Common myeloid progenitor, CD34-positive (primary cell): ENCODE data around the gene JAG2.

Experiments
- CTCF ChIA-PET: fragments of 350-600 bp; sonication (Branson Sonifier 250); formaldehyde crosslinking; loops from one replicate; lab custom pipeline; 2021; ENCODE audit warnings: antibody characterized with exemption; lab: Charles Lee
- POLR2A ChIA-PET: fragments of 350-600 bp; sonication (Branson Sonifier 250); formaldehyde crosslinking; loops from one replicate; lab custom pipeline; 2021; ENCODE audit warnings: antibody characterized with exemption; lab: Charles Lee
- DNase-seq, 3 donors: peaks; one replicate each; pipeline versions ENCODE4 v3.0.0 to v3.0.0-alpha.2; 2013
- H3K27ac ChIP-seq, 2 experiments: 1 replicate in 1 of 2; 2 replicates in 1 of 2; pipeline ENCODE4 v1.7.0; 2013; ENCODE audit warnings: inconsistent platforms in 2 of 2, low read length in 2 of 2, mild to moderate bottlenecking in 2 of 2, low read depth in 1 of 2, moderate library complexity in 1 of 2; ENCODE audit not compliant: severe bottlenecking in 2 of 2, insufficient read depth in 1 of 2, poor library complexity in 1 of 2
- H3K27me3 ChIP-seq, 5 experiments: replicated peaks in 2 of 5; 1 replicate in 3 of 5; 2 replicates in 2 of 5; pipeline versions ENCODE4 v1.6.1 to v1.7.0; 2013; ENCODE audit warnings: low read length in 4 of 5, mild to moderate bottlenecking in 2 of 5, moderate library complexity in 2 of 5, inconsistent platforms in 1 of 5; ENCODE audit not compliant: insufficient read depth in 5 of 5, control insufficient read depth in 4 of 5
- H3K36me3 ChIP-seq, 4 experiments: 1 replicate in 2 of 4; 2 replicates in 2 of 4; pipeline versions ENCODE4 v1.6.1 to v1.7.0; 2013; ENCODE audit warnings: low read length in 3 of 4, control low read depth in 1 of 4, mild to moderate bottlenecking in 1 of 4; ENCODE audit not compliant: control insufficient read depth in 4 of 4, insufficient read depth in 4 of 4
- H3K4me1 ChIP-seq, 4 experiments: 1 replicate in 3 of 4; 2 replicates in 1 of 4; pipeline versions ENCODE4 v1.6.1 to v1.7.1; 2013; ENCODE audit warnings: low read length in 3 of 4, mild to moderate bottlenecking in 3 of 4, control low read depth in 1 of 4, inconsistent platforms in 1 of 4, moderate library complexity in 1 of 4; ENCODE audit not compliant: control insufficient read depth in 4 of 4, insufficient read depth in 4 of 4; ENCODE audit errors: control extremely low read depth in 1 of 4
- H3K4me3 ChIP-seq, 7 experiments: 1 replicate in 4 of 7; 2 replicates in 3 of 7; pipeline versions ENCODE4 v1.5.1 to v1.7.0; 2013; ENCODE audit warnings: mild to moderate bottlenecking in 7 of 7, low read length in 6 of 7, moderate library complexity in 6 of 7, inconsistent platforms in 2 of 7, low read depth in 2 of 7, control low read depth in 1 of 7; ENCODE audit not compliant: insufficient read depth in 4 of 7, control insufficient read depth in 1 of 7; ENCODE audit errors: extremely low read depth in 1 of 7
- H3K9me3 ChIP-seq, 5 experiments: 1 replicate in 4 of 5; 2 replicates in 1 of 5; pipeline versions ENCODE4 v1.6.1 to v1.7.1; 2013; ENCODE audit warnings: low read length in 4 of 5, mild to moderate bottlenecking in 2 of 5, inconsistent platforms in 1 of 5, low read depth in 1 of 5, moderate library complexity in 1 of 5; ENCODE audit not compliant: control insufficient read depth in 4 of 5, insufficient read depth in 2 of 5; ENCODE audit errors: control extremely low read depth in 1 of 5
- WGBS: methylation state at CpG from one replicate; pipeline ENCODE4 v1.1.5; 2013; ENCODE audit not compliant: insufficient coverage; 5-methylcytosine and 5-hydroxymethylcytosine counted together

JAG2 gene

DNA sequence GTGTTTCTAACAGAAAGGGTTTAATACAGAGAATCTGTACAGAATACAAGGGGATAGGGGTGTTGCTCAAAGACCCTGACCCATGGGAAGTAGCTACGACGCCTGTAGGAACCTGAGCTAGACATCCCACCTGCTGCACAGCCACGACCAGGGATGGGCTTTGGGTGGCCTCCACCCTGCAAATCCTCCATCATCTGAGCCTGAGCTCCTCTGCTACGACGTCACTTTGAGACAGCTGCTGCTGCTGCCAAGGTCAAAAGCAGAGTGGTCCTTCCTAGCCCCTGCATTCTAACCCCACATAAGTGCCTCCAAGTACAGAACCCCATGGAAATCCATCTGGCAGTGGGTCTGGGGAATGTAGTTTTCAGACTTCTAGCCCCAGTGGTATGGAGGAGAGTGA lies 43.8 kb downstream of the JAG2 start:
- Histone ChIP-seq H3K27ac (no peak overlapping the region), H3K27me3 (peaks cover 0 to 12% (median 7%) of the 10 kb centered on the region in 5 experiments), H3K9me3 (peaks cover 0 to 31% (median 16%) of the 10 kb centered on the region in 5 experiments), H3K36me3 (no peaks in the 10 kb centered on the region), H3K4me1 (no peaks in the 10 kb centered on the region), H3K4me3 (no peak overlapping the region)
- ChIA-PET CTCF (interaction anchor here (1.4 kb wide), 1 partner anchor 34 kb away, joined by 5 read pairs; no protein-coding TSS in a partner anchor), POLR2A (no interaction called here)
- WGBS, result 81% methylated on average over 3 of the region's 5 CpGs
- no peak for DNase-seq

- POLR2A ChIA-PET, result no interaction called here
- CTCF ChIA-PET, result interaction anchor here (1.2 to 1.4 kb wide), 2 partner anchors 29 to 33 kb away, joined by 3 to 5 read pairs; no protein-coding TSS in a partner anchor
- no peak overlapping the region for H3K27ac ChIP-seq
- H3K27me3 ChIP-seq, result peaks cover 0 to 12% (median 7%) of the 10 kb centered on the region in 5 experiments
- peak in 1 of 3 donors; percentile 7 for DNase-seq
- H3K4me3 ChIP-seq, result no peak overlapping the region
- H3K4me1 ChIP-seq, result peaks cover 0 to 2% (median under 1%) of the 10 kb centered on the region in 4 experiments
- 64% methylated on average over 16 of the region's 17 CpGs for WGBS
- H3K9me3 ChIP-seq, result peaks cover 0 to 26% (median 16%) of the 10 kb centered on the region in 5 experiments
- no peaks in the 10 kb centered on the region for H3K36me3 ChIP-seq
These were observed 44.4 kb downstream of the JAG2 start for GRCh38 chr14:105123981-105124765.

DNA sequence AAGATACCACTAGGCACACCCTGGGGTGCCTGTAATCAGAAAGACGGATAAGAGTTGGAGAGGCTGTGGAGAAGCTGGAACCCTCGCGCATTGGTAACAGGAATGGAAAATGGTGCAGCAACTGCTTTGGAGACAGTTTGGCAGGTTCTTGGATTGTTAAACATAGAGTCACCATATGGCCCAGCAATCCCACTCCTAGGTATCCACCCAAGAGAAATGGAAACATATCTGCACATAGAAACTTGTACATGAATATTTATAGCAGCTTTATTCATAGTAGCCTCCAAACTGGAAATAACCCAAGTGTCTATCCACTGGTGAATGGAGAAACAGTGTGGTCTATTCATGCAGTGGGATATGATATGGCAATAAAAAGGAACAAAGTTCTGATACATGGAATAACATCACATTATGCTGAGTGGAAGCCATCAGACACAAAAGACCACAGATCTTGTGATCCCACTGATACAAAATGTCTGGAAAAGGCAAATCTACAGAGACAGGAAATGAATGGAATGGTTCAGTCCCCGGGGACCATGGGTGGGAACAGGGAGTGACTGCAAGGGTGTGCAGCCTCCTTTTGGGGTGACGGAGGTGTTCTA lies 45.4 kb downstream of the JAG2 start:
- Histone ChIP-seq H3K27ac (no peak overlapping the region), H3K36me3 (no peaks in the 10 kb centered on the region), H3K27me3 (peaks cover 0 to 12% (median 7%) of the 10 kb centered on the region in 5 experiments), H3K9me3 (peaks cover 0 to 26% (median 16%) of the 10 kb centered on the region in 5 experiments), H3K4me3 (no peak overlapping the region), H3K4me1 (peaks cover 0 to 5% (median 2%) of the 10 kb centered on the region in 4 experiments)
- POLR2A ChIA-PET, result no interaction called here
- DNase-seq, result no peak
- 99% methylated on average over 4 of the region's 5 CpGs for WGBS
- CTCF ChIA-PET, result interaction anchor here (0.8 to 1.2 kb wide), 2 partner anchors 28 to 41 kb away, joined by 3 read pairs; no protein-coding TSS in a partner anchor

DNA sequence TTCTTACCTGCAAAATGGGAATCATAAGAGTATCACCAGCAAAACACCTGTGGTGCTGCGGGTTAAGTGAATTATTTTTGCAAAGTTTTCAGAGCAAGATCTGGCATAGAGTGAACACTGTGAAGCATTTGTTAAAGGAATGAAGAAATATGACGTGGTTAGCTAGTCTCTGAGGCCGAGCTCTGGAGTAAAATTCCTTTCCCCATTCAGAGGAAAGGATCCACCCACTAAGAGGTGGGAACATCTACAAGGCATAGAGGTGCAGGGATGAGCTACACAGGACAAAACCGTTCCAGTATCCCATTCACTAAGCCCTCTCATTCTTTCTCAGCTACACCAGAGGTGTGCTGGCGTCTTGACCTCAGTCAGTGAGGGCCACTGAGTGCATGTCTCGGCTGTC lies 48.5 kb downstream of the JAG2 start:
- no peak for DNase-seq
- CTCF ChIA-PET, result interaction anchor here (1.0 to 2.3 kb wide), 6 partner anchors 9 to 30 kb away, joined by 3 to 9 read pairs (median 4); no protein-coding TSS in a partner anchor
- 95% methylated on average over 2 of the region's 6 CpGs for WGBS

GRCh38 chr14:105119408-105120025 lies 49.1 kb downstream of the JAG2 start:
- Histone ChIP-seq H3K4me1 (peaks cover 0 to 5% (median 2%) of the 10 kb centered on the region in 4 experiments), H3K27me3 (peaks cover 0 to 4% (median 4%) of the 10 kb centered on the region in 5 experiments), H3K9me3 (peaks cover 0 to 26% (median 16%) of the 10 kb centered on the region in 5 experiments), H3K36me3 (no peaks in the 10 kb centered on the region), H3K27ac (no peak overlapping the region), H3K4me3 (no peak overlapping the region)
- CTCF ChIA-PET, result interaction anchor here (0.6 to 2.3 kb wide), 7 partner anchors 9 to 90 kb away, joined by 3 to 9 read pairs (median 4); no protein-coding TSS in a partner anchor
- DNase-seq, result no peak
- WGBS, result 78% methylated on average over 11 of the region's 12 CpGs
- POLR2A ChIA-PET, result interaction anchor here (1.1 kb wide), 1 partner anchor 9 kb away, joined by 3 read pairs; no protein-coding TSS in a partner anchor

More for the DNA sequence above, 48.5 kb downstream of the JAG2 start:
- peaks cover 0 to 26% (median 16%) of the 10 kb centered on the region in 5 experiments for H3K9me3 ChIP-seq
- H3K27me3 ChIP-seq, result peaks cover 0 to 9% (median 4%) of the 10 kb centered on the region in 5 experiments
- POLR2A ChIA-PET, result interaction anchor here (0.5 kb wide), 1 partner anchor 349 kb away, joined by 3 read pairs; no protein-coding TSS in a partner anchor
- no peak overlapping the region for H3K4me3 ChIP-seq
- no peaks in the 10 kb centered on the region for H3K36me3 ChIP-seq
- H3K4me1 ChIP-seq, result peaks cover 0 to 5% (median 2%) of the 10 kb centered on the region in 4 experiments
- no peak overlapping the region for H3K27ac ChIP-seq

DNA sequence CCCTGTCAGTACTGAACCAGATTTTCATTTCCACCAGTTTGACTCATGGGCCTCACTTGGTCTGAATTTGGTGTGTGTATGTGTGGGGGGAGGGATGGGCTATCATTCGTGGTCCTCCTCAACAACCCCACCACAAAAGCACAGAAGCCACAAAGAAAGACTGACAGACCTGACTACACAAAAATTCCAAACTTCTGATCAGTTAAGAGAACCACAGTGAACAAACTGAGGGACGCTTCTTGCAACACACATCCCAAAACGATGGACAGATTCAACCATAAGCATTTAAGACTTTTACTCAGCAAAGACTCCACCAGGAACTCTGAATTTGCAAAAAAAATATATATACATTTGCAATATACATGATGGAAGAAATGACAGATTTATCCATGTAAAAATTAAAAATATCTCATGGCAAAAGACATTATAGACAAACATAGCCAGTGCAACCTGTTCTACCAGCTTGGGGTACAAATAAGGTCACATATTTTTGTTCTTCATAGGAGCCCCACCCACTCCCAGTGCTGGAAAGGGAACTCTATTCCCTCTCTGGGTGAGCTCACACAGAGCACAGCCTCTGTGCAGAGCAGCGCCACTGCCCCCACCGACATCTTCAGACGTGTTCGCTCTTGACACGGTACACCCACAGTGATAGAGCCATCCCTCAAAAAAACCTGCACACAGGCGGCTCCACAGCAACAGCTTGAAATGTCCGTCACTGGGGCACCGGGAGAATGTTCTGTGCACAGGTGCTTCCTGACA lies 49.7 kb downstream of the JAG2 start:
- ChIA-PET POLR2A (interaction anchor here (1.1 kb wide), 1 partner anchor 9 kb away, joined by 3 read pairs; no protein-coding TSS in a partner anchor), CTCF (interaction anchor here (0.6 to 2.3 kb wide), 5 partner anchors 13 to 89 kb away, joined by 3 to 9 read pairs (median 4); no protein-coding TSS in a partner anchor)
- no peak overlapping the region for H3K4me3 ChIP-seq
- H3K36me3 ChIP-seq, result no peaks in the 10 kb centered on the region
- DNase-seq, result peak in 2 of 3 donors; percentile 22 to 28
- H3K9me3 ChIP-seq, result peaks cover 0 to 23% (median 16%) of the 10 kb centered on the region in 5 experiments
- WGBS, result 41% methylated on average over 5 of the region's 11 CpGs
- peaks cover 0 to 5% (median 2%) of the 10 kb centered on the region in 4 experiments for H3K4me1 ChIP-seq
- H3K27ac ChIP-seq, result no peak overlapping the region
- peaks cover 0 to 2% (median 0%) of the 10 kb centered on the region in 5 experiments for H3K27me3 ChIP-seq
